ENCODE measurements around the gene UNKL. TPM values are rescaled to one million over a fixed set of nuclear protein-coding genes. Genes with fewer than 3 reads are reported as not detected.

Gene UNKL
- polyA plus RNA-seq, 1 experiment, result 15.4 TPM

GRCh38 chr16:1453316-1453715 is 38.8 kb upstream of the UNKL start:
- no peak overlapping the region for H3K4me3 ChIP-seq (ENCODE audit: low read depth, low read length)
- no peak for DNase-seq (ENCODE audit: low read depth)
- CTCF ChIA-PET, result no interaction called here
- no peaks in the 10 kb centered on the region for H3K27me3 ChIP-seq (ENCODE audit: control insufficient read depth, insufficient read depth, low read length)
- POLR2A ChIA-PET, result no interaction called here
- no peak for TF ChIP-seq CTCF (IDR thresholded peaks at IDR 0.05; ENCODE audit: insufficient read depth, low read depth, low read length)
- H3K36me3 ChIP-seq (ENCODE audit: control insufficient read depth, insufficient read depth, low read length), result peaks cover 33% of the 10 kb centered on the region

DNA sequence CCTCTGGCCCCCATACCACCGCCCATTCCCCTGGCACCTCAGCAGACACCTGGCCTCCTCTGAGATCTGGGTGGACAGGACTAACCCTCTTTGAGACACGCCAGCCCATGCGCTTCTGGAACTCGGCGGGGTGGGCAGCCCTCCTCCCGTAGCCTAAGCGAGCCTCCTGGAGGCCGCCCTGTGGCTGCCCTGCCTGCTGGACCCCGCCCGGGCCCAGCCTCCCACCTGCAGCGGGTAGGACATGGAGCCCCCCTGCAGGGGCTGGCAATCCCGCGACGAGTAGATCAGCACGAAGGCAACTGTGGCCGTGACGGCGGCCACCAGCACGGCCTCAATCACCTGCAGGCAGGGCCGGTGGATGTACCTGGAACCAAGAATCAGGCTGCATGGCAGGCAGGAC is 38.0 kb upstream of the UNKL start:
- no peaks in the 10 kb centered on the region for H3K27me3 ChIP-seq (ENCODE audit: control insufficient read depth, insufficient read depth, low read length)
- TF ChIP-seq CTCF (IDR thresholded peaks at IDR 0.05; ENCODE audit: insufficient read depth, low read depth, low read length), result no peak
- CTCF ChIA-PET, result interaction anchor here (0.6 kb wide), 1 partner anchor 27 kb away, joined by 3 read pairs; no protein-coding TSS in a partner anchor
- POLR2A ChIA-PET, result no interaction called here
- no peak overlapping the region for H3K4me3 ChIP-seq (ENCODE audit: low read depth, low read length)
- H3K36me3 ChIP-seq (ENCODE audit: control insufficient read depth, insufficient read depth, low read length), result peaks cover 32% of the 10 kb centered on the region
- DNase-seq (ENCODE audit: low read depth), result no peak

DNA sequence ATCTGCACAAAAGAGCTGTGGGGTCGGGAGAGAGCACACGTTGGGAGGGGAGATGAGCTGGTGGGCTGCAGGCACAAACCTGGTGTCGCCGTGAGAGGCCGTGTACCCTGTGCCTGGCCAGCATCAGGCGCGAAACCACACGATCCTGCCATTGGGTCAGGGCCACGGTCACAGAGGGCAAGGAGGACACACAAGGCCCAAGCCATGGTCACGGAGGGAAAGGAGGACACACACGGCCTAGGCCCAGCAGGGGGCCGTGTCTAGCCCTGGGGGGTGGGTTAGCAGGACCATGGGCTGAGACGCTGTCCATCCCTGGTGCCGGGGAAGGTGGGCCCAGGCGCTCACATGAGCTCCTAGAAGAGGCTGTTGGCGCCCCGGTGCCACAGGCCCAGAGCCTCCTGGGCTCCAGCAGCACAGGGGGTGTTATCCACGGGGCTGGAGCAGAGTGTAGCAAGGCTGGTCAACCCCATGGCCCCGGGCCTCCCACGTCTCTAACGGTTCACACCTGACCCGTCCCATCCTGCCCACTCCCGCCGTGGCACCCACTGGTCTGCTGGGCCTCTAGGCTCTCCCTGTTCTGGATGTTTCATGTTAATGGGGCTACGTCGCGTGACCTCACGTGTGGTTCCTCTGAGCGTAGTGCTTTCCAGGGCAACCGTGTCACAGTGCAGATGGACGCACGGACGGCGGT is 37.3 kb upstream of the UNKL start:
- CTCF ChIA-PET, result no interaction called here
- peaks cover 32% of the 10 kb centered on the region for H3K36me3 ChIP-seq (ENCODE audit: control insufficient read depth, insufficient read depth, low read length)

DNA sequence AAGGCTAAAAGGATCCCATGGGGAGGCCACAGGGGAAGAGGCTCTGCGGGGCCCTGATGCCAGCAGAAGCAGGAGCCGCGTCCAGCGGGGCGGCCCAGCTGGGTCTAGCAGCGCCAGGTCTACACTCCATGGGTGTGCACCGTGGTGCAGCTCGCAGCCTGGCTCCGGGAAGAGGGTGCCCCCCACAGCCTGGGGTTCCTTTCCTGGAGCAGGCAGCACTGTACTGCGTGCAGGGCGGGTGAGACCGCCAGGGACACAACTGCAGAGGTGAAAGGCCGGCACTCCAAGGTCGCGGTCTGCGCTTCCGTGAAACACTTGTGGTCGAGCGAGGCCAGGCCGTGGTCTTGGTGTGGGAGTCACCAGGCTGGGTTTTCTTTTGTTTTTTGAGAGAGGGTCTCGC is 36.3 kb upstream of the UNKL start:
- TF ChIP-seq CTCF (IDR thresholded peaks at IDR 0.05; ENCODE audit: insufficient read depth, low read depth, low read length), result no peak
- Histone ChIP-seq H3K36me3 (ENCODE audit: control insufficient read depth, insufficient read depth, low read length) (peaks cover 32% of the 10 kb centered on the region), H3K27me3 (ENCODE audit: control insufficient read depth, insufficient read depth, low read length) (no peaks in the 10 kb centered on the region), H3K4me3 (ENCODE audit: low read depth, low read length) (no peak overlapping the region)
- CTCF ChIA-PET, result no interaction called here
- POLR2A ChIA-PET, result no interaction called here
- DNase-seq (ENCODE audit: low read depth), result no peak

More for the DNA sequence above, 37.3 kb upstream of the UNKL start:
- DNase-seq (ENCODE audit: low read depth), result no peak
- POLR2A ChIA-PET, result no interaction called here
- Histone ChIP-seq H3K4me3 (ENCODE audit: low read depth, low read length) (no peak overlapping the region), H3K27me3 (ENCODE audit: control insufficient read depth, insufficient read depth, low read length) (no peaks in the 10 kb centered on the region)
- TF ChIP-seq CTCF (IDR thresholded peaks at IDR 0.05; ENCODE audit: insufficient read depth, low read depth, low read length), result no peak

DNA sequence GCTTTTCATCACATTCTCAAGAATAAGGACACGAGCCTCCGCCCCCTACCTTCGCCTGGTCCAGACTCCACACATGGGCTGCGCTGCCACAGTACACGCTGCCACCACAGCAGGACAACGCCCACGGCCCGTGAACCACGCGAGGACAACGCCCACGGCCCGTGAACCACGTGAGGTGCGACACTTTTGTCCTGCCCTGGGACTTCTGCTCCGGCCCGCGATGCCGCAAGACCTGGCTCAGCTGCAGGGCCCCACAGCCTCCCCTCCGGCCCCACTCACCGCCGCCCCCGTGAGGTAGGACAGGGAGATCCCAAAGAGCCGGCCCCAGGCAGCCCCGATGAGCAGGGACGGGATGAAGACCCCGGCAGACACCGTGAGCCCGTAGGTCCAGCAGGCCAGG is 35.7 kb upstream of the UNKL start:
- peaks cover 31% of the 10 kb centered on the region for H3K36me3 ChIP-seq (ENCODE audit: control insufficient read depth, insufficient read depth, low read length)
- ChIA-PET CTCF (no interaction called here), POLR2A (no interaction called here)
- no peak overlapping the region for H3K4me3 ChIP-seq (ENCODE audit: low read depth, low read length)
- no peaks in the 10 kb centered on the region for H3K27me3 ChIP-seq (ENCODE audit: control insufficient read depth, insufficient read depth, low read length)
- no peak for DNase-seq (ENCODE audit: low read depth)
- TF ChIP-seq CTCF (IDR thresholded peaks at IDR 0.05; ENCODE audit: insufficient read depth, low read depth, low read length), result no peak
